GM18511 (cell line): ENCODE results near the gene ULK4.
"Not testable (repeated sequence)": the region's sequence is repeated elsewhere in the genome, so short reads cannot be mapped to it uniquely, and the experiment has no call there.

ENCODE experiments used
- ATAC-seq: cut with Tn5 transposase; IDR thresholded peaks from one replicate; pipeline ENCODE4 v1.9.1; 2021; ENCODE audit warnings: mild to moderate bottlenecking, moderate library complexity; ENCODE audit not compliant: unreplicated experiment

Gene ULK4

GRCh38 chr3:41874022-41874421, 87.9 kb downstream of the ULK4 start:
- ATAC-seq, result no peak

- ATAC-seq, result no peak
These were observed 89.7 kb downstream of the ULK4 start for GRCh38 chr3:41872157-41872556.

GRCh38 chr3:41867533-41867932, 94.4 kb downstream of the ULK4 start:
- ATAC-seq, result no peak

- no peak for ATAC-seq
These were observed 95.6 kb downstream of the ULK4 start for GRCh38 chr3:41866298-41866697.

GRCh38 chr3:41863024-41863423, 98.9 kb downstream of the ULK4 start:
- no peak for ATAC-seq

- not testable (repeated sequence) for ATAC-seq
These were observed 101.4 kb downstream of the ULK4 start for GRCh38 chr3:41860489-41860888.

GRCh38 chr3:41854956-41855355, 106.9 kb downstream of the ULK4 start:
- no peak for ATAC-seq

GRCh38 chr3:41853540-41854196, 108.2 kb downstream of the ULK4 start:
- no peak for ATAC-seq

- no peak for ATAC-seq
These were observed 112.9 kb downstream of the ULK4 start for GRCh38 chr3:41848753-41849574.

GRCh38 chr3:41847679-41848078, 114.2 kb downstream of the ULK4 start:
- ATAC-seq, result no peak

GRCh38 chr3:41846850-41847249, 115.1 kb downstream of the ULK4 start:
- no peak for ATAC-seq

- ATAC-seq, result no peak
These were observed 116.1 kb downstream of the ULK4 start for GRCh38 chr3:41845826-41846225.

GRCh38 chr3:41844256-41844655, 117.6 kb downstream of the ULK4 start:
- ATAC-seq, result not testable (repeated sequence)

GRCh38 chr3:41840936-41841668, 120.8 kb downstream of the ULK4 start:
- not testable (repeated sequence) for ATAC-seq

- peak; percentile 73 for ATAC-seq
These were observed 125.4 kb downstream of the ULK4 start for GRCh38 chr3:41836360-41837134.

- no peak for ATAC-seq
These were observed 128.3 kb downstream of the ULK4 start for GRCh38 chr3:41833628-41834027.

GRCh38 chr3:41819236-41819635, 142.7 kb downstream of the ULK4 start:
- no peak for ATAC-seq

- no peak for ATAC-seq
These were observed 153.3 kb downstream of the ULK4 start for GRCh38 chr3:41808618-41809017.

- ATAC-seq, result no peak
These were observed 153.8 kb downstream of the ULK4 start for GRCh38 chr3:41808152-41808551.

- no peak for ATAC-seq
These were observed 166.9 kb downstream of the ULK4 start for GRCh38 chr3:41794748-41795589.
